HG02623 (cell line): Measurements from ENCODE around the gene CCKAR.

ENCODE experiments used
- ATAC-seq: cut with Tn5 transposase; IDR thresholded peaks from one replicate; pipeline ENCODE4 v1.9.1; 2021; ENCODE audit warnings: moderate library complexity; ENCODE audit not compliant: unreplicated experiment

The CCKAR gene

GRCh38 chr4:26491449-26492170, 1.3 kb upstream of the CCKAR start:
- no peak for ATAC-seq

GRCh38 chr4:26490960-26491284, 638 bp upstream of the CCKAR start:
- ATAC-seq = no peak

- no peak for ATAC-seq
These were observed 941 bp downstream of the CCKAR start for GRCh38 chr4:26489101-26489985.

GRCh38 chr4:26485684-26486083, 4.6 kb downstream of the CCKAR start:
- no peak for ATAC-seq

- ATAC-seq = no peak
These were observed 5.8 kb downstream of the CCKAR start for GRCh38 chr4:26484516-26484915.

GRCh38 chr4:26484032-26484515, 6.2 kb downstream of the CCKAR start:
- ATAC-seq = no peak

GRCh38 chr4:26482508-26483462, 7.5 kb downstream of the CCKAR start:
- ATAC-seq = no peak

GRCh38 chr4:26478330-26478729, 12.0 kb downstream of the CCKAR start:
- ATAC-seq = no peak

- ATAC-seq = no peak
These were observed 13.7 kb downstream of the CCKAR start for GRCh38 chr4:26476545-26476944.

- no peak for ATAC-seq
These were observed 14.6 kb downstream of the CCKAR start for GRCh38 chr4:26475716-26476115.

- ATAC-seq = no peak
These were observed 15.7 kb downstream of the CCKAR start for GRCh38 chr4:26474551-26474950.

- no peak for ATAC-seq
These were observed 16.4 kb downstream of the CCKAR start for GRCh38 chr4:26473893-26474292.

GRCh38 chr4:26471890-26472289, 18.4 kb downstream of the CCKAR start:
- ATAC-seq = no peak

- no peak for ATAC-seq
These were observed 21.3 kb downstream of the CCKAR start for GRCh38 chr4:26468977-26469376.

- ATAC-seq = no peak
These were observed 21.9 kb downstream of the CCKAR start for GRCh38 chr4:26468283-26468949.

GRCh38 chr4:26467724-26468123, 22.6 kb downstream of the CCKAR start:
- no peak for ATAC-seq

- no peak for ATAC-seq
These were observed 23.6 kb downstream of the CCKAR start for GRCh38 chr4:26466578-26467270.

GRCh38 chr4:26464420-26465095, 25.7 kb downstream of the CCKAR start:
- no peak for ATAC-seq

GRCh38 chr4:26463386-26463785, 26.9 kb downstream of the CCKAR start:
- ATAC-seq = no peak
